Measurements from ENCODE around the gene SYNCRIP. TPM values are rescaled to one million over a fixed set of nuclear protein-coding genes. Genes with fewer than 3 reads are reported as not detected.
A peak's percentile ranks its signal among the peaks of the same experiment; 100 is the strongest.

The SYNCRIP gene
- total and polyA plus RNA-seq, 2 of the 13 experiments (the other 11 are each of a cell fraction or from before 2014, with no cell fraction given), result 8.1 to 112 TPM

DNA sequence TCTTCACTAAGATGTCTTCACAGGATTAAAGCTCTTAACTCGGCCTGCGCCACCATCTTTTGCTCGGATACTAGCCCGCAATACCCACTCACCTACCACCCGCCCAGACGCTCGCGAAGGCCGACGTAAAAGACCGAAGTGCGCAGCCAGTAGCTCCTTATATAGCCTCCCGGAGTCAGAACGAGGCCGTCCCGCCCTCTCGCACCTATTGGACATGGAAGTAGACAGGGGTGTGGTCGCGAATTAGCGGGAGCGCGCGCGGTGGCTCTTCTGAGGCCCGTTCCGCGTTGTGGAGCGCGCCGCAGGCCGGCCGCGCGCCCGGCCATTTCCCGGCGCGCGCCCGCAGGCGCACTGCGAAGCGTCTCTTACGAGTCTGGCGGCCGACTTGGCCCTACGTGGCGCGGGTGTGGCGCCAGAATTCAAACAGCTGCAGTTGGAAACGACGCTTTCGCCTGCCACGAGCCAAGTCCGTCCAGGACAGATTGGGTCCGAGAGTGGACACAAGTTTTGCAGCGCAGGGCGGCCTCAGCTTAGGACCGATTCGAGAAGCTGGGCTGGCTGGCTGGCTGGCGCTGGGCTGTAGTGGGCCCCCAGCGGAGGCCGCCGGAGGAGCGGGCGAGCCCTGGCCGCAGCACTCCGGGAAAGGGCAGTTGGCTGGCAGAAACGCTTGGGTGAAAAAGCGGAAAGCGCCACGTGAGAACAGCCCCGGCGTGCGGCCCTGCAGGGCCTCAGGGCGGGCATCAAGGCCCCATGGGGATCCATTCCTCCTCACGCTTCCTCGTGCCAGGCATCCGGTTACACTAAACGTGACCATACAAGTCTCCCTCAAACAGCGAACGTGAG lies 36.1 kb upstream of the SYNCRIP start (continued):
- TF ChIP-seq, protein P1, sequence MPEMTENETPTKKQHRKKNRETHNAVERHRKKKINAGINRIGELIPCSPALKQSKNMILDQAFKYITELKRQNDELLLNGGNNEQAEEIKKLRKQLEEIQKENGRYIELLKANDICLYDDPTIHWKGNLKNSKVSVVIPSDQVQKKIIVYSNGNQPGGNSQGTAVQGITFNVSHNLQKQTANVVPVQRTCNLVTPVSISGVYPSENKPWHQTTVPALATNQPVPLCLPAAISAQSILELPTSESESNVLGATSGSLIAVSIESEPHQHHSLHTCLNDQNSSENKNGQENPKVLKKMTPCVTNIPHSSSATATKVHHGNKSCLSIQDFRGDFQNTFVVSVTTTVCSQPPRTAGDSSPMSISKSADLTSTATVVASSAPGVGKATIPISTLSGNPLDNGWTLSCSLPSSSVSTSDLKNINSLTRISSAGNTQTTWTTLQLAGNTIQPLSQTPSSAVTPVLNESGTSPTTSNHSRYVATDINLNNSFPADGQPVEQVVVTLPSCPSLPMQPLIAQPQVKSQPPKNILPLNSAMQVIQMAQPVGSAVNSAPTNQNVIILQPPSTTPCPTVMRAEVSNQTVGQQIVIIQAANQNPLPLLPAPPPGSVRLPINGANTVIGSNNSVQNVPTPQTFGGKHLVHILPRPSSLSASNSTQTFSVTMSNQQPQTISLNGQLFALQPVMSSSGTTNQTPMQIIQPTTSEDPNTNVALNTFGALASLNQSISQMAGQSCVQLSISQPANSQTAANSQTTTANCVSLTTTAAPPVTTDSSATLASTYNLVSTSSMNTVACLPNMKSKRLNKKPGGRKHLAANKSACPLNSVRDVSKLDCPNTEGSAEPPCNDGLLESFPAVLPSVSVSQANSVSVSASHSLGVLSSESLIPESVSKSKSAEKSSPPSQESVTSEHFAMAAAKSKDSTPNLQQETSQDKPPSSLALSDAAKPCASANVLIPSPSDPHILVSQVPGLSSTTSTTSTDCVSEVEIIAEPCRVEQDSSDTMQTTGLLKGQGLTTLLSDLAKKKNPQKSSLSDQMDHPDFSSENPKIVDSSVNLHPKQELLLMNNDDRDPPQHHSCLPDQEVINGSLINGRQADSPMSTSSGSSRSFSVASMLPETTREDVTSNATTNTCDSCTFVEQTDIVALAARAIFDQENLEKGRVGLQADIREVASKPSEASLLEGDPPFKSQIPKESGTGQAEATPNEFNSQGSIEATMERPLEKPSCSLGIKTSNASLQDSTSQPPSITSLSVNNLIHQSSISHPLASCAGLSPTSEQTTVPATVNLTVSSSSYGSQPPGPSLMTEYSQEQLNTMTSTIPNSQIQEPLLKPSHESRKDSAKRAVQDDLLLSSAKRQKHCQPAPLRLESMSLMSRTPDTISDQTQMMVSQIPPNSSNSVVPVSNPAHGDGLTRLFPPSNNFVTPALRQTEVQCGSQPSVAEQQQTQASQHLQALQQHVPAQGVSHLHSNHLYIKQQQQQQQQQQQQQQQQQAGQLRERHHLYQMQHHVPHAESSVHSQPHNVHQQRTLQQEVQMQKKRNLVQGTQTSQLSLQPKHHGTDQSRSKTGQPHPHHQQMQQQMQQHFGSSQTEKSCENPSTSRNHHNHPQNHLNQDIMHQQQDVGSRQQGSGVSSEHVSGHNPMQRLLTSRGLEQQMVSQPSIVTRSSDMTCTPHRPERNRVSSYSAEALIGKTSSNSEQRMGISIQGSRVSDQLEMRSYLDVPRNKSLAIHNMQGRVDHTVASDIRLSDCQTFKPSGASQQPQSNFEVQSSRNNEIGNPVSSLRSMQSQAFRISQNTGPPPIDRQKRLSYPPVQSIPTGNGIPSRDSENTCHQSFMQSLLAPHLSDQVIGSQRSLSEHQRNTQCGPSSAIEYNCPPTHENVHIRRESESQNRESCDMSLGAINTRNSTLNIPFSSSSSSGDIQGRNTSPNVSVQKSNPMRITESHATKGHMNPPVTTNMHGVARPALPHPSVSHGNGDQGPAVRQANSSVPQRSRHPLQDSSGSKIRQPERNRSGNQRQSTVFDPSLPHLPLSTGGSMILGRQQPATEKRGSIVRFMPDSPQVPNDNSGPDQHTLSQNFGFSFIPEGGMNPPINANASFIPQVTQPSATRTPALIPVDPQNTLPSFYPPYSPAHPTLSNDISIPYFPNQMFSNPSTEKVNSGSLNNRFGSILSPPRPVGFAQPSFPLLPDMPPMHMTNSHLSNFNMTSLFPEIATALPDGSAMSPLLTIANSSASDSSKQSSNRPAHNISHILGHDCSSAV (CRISPR knock-in tag; IDR thresholded peaks at IDR 0.05; ENCODE audit: borderline replicate concordance), result no peak
- TF ChIP-seq GLI4 (CRISPR knock-in tag; IDR thresholded peaks at IDR 0.05; ENCODE audit: borderline replicate concordance) (0 out of 2 replicates have a peak, but pooled peaks have one; percentile 59), YY1 (IDR thresholded peaks at IDR 0.05; ENCODE audit: insufficient read depth, insufficient replicate concordance, low read depth, low read length) (peak; percentile 86), RFXAP (CRISPR knock-in tag; IDR thresholded peaks at IDR 0.05; ENCODE audit: borderline replicate concordance) (peak; percentile 86)
- TF ChIP-seq, protein P2, sequence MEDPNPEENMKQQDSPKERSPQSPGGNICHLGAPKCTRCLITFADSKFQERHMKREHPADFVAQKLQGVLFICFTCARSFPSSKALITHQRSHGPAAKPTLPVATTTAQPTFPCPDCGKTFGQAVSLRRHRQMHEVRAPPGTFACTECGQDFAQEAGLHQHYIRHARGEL (CRISPR knock-in tag; IDR thresholded peaks at IDR 0.05), result no peak; the same call in 1 of the 2 replicates
- TF ChIP-seq, protein P3, sequence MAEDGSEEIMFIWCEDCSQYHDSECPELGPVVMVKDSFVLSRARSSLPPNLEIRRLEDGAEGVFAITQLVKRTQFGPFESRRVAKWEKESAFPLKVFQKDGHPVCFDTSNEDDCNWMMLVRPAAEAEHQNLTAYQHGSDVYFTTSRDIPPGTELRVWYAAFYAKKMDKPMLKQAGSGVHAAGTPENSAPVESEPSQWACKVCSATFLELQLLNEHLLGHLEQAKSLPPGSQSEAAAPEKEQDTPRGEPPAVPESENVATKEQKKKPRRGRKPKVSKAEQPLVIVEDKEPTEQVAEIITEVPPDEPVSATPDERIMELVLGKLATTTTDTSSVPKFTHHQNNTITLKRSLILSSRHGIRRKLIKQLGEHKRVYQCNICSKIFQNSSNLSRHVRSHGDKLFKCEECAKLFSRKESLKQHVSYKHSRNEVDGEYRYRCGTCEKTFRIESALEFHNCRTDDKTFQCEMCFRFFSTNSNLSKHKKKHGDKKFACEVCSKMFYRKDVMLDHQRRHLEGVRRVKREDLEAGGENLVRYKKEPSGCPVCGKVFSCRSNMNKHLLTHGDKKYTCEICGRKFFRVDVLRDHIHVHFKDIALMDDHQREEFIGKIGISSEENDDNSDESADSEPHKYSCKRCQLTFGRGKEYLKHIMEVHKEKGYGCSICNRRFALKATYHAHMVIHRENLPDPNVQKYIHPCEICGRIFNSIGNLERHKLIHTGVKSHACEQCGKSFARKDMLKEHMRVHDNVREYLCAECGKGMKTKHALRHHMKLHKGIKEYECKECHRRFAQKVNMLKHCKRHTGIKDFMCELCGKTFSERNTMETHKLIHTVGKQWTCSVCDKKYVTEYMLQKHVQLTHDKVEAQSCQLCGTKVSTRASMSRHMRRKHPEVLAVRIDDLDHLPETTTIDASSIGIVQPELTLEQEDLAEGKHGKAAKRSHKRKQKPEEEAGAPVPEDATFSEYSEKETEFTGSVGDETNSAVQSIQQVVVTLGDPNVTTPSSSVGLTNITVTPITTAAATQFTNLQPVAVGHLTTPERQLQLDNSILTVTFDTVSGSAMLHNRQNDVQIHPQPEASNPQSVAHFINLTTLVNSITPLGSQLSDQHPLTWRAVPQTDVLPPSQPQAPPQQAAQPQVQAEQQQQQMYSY (CRISPR knock-in tag; IDR thresholded peaks at IDR 0.05), result peak; percentile 77

Measured in HepG2 (cell line).